ENCODE measurements around the gene SPATA46. TPM values are rescaled to one million over a fixed set of nuclear protein-coding genes. Genes with fewer than 3 reads are reported as not detected.

SPATA46 gene
- total and polyA plus RNA-seq, 2 experiments from 2014 or later, result not detected

- no peak for TF ChIP-seq ZNF462 (CRISPR knock-in tag; IDR thresholded peaks at IDR 0.05)
- TF ChIP-seq ETS1 (IDR thresholded peaks at IDR 0.05), result no peak
- no peak for TF ChIP-seq ZNF331 (CRISPR knock-in tag; IDR thresholded peaks at IDR 0.05; ENCODE audit: low read depth)
- no peak for TF ChIP-seq EZH2 (IDR thresholded peaks at IDR 0.05; ENCODE audit: low read depth, unreplicated experiment)
Observed at GRCh38 chr1:162381941-162382750, 5.5 kb upstream of the SPATA46 start (continued).

- H3K36me3 ChIP-seq (ENCODE audit: insufficient read depth), result no peaks in the 10 kb centered on the region
- H3K4me2 ChIP-seq, result no peak within 1 kb of the TSS
- H3K27ac ChIP-seq (ENCODE audit: low read depth), result no peak within 1 kb of the TSS
- Mint-ChIP-seq H3K27ac (no peak within 1 kb of the TSS; the same call in 1 of the 2 replicates), H3K27me3 (ENCODE audit: insufficient read depth, low read depth, poor library complexity) (peaks cover 20% of the 10 kb centered on the region), H3K36me3 (ENCODE audit: low read depth) (peaks cover 26% of the 10 kb centered on the region), H3K9me3 (no peaks in the 10 kb centered on the region), H3K4me3 (no peak within 1 kb of the TSS), H3K4me1 (peaks cover 6% of the 10 kb centered on the region)
- no peaks in the 10 kb centered on the region for H3K27me3 ChIP-seq (ENCODE audit: insufficient read depth)
- no peak within 1 kb of the TSS for H2AFZ ChIP-seq
- no peak for ATAC-seq
- no peak within 1 kb of the TSS for H3K4me3 ChIP-seq
- no peaks in the 10 kb centered on the region for H3K4me1 ChIP-seq (ENCODE audit: insufficient read depth)
- H4K20me1 ChIP-seq (replicated peaks; ENCODE audit: insufficient read depth), result no peaks in the 10 kb centered on the region
- H3K9me2 ChIP-seq (ENCODE audit: insufficient read depth), result no peaks in the 10 kb centered on the region
- H3F3A ChIP-seq (replicated peaks; ENCODE audit: low read depth), result no peaks in the 10 kb centered on the region
- H3K79me2 ChIP-seq (replicated peaks; ENCODE audit: insufficient read depth), result no peaks in the 10 kb centered on the region
- no peak for DNase-seq (ENCODE audit: low spot score)
- TF ChIP-seq STAT1 (IDR thresholded peaks at IDR 0.05; ENCODE audit: unreplicated experiment), result no peak
- TF ChIP-seq REST (IDR thresholded peaks at IDR 0.05; ENCODE audit: unreplicated experiment), result no peak
- TF ChIP-seq ZNF331 (CRISPR knock-in tag; IDR thresholded peaks at IDR 0.05; ENCODE audit: low read depth), result no peak
- TF ChIP-seq EZH2phosphoT487 (IDR thresholded peaks at IDR 0.05; ENCODE audit: unreplicated experiment), result no peak
- no peak for TF ChIP-seq POLR2AphosphoS5 (IDR thresholded peaks at IDR 0.05; ENCODE audit: low read depth)
- TF ChIP-seq CREB1 (CRISPR knock-in tag; IDR thresholded peaks at IDR 0.05; ENCODE audit: low read depth), result no peak
- TF ChIP-seq ETS1 (IDR thresholded peaks at IDR 0.05), result no peak
Observed at GRCh38 chr1:162381383-162381782, 4.7 kb upstream of the SPATA46 start, which contains the start of gene C1orf226. TSS of gene C1orf226 (plus strand) at chr1:162381728. CDS start at chr1:162381902, 174 bp downstream.
